ENCODE data around the gene NCSTN. TPM values are rescaled to one million over a fixed set of nuclear protein-coding genes. Genes with fewer than 3 reads are reported as not detected.

Gene NCSTN
- total RNA-seq, 1 experiment from 2014 or later = 144 TPM

DNA sequence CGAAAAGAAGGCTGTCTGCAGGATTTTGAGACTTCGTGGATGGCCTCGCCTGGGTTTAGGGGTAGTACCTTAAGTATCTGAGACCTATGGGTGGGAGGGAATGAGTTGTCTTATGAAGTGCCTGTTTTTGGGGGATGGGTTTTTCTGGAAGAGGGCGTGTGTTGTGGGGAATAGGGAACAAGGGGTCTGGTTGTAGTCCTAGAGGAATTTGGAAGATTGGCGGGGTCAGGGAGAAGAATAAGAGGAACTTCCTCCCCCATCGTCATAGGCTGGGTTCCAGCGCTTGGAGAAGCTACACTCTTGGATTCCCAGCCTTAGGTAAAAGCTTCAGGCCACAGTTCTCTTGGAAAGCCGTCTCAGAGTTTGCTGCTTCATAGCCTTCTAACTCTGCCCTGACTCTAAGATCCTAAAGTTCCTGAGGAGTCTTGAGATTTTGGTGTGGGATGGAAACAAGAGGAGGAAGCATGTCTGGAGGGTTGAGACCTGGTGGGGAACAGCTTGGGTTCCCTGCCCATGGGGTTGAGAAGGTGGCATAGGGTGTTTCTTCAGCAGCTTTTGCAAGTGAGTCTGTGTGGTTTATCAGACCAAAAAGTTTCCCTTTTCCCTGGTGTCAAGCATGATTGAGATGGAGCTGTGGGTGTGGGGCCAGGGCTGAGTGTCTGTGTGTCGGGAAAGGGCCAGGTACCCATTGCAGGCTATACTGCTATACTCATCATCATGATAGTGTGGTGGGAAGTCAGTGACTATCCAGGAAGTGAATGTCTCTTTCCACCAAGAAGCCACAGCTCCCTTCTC lies 59.0 kb downstream of the NCSTN start:
- no peak for DNase-seq (ENCODE audit: extremely low read depth, low read depth)

DNA sequence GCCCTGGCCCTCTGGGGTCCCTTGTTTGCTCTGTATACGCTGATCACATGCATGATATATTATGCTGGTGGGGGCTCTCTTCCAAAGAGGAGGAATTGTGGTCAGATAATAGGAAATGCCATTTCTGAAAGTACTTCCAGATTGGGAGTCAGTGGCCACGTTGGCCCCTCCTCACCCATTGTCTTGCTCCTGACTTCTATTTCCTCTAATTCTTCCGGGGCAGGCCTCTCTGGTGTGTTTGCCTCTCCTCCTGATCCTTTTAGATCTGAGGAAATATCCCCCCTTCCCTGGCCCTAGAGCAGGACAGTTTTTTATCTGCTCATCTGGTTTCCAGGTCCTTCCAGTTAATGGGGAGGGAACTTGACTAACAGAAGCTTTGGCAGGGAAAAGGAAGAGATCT lies 60.1 kb downstream of the NCSTN start:
- no peak for DNase-seq (ENCODE audit: extremely low read depth, low read depth)

DNA sequence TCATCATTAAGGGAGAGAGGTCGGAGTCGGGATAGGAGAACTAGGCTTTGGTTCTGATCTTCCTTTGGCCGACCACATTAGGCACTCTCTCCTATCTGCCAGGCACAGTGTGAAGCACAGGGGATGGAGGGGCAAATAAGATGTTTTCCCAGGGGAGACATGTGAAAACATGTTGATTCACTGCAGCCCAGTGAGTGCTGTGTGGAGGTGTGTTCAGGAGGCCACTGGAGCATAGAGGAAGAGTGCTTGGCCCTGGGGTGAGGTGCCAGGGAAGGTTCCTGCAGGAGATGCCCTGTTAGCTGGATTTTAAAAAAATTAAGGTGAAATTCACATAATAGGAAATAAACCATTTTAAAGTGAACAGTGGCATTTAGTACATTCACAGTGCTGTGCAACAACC lies 60.9 kb downstream of the NCSTN start:
- no peak for DNase-seq (ENCODE audit: extremely low read depth, low read depth)

DNA sequence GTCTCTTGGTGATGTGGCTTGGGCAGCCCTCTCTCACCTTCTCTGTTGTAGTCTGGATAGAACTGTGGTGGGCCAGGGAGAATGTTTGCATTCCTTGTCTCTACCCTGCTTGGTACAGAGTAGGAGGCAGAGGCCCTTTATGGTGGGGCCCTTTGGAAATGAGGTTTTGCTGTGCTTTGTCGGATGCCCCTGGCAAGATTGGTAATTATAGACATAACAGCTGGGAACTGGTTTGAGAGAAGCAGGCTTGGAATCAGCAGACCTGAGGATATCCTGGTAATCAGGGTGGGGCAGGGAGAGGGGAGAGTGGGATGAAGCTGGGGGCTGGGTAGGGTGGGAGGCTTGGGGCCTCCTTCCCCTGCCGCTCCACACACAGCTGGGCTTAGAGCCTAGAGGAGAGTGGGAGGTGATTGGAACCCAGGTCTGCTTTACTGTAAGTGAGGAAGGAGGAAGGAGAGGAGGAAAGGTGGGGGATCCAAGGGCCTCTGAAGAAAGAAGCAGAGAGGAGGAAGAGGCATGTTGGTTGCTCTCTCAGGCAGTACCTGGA lies 62.2 kb downstream of the NCSTN start:
- no peak for DNase-seq (ENCODE audit: extremely low read depth, low read depth)

DNA sequence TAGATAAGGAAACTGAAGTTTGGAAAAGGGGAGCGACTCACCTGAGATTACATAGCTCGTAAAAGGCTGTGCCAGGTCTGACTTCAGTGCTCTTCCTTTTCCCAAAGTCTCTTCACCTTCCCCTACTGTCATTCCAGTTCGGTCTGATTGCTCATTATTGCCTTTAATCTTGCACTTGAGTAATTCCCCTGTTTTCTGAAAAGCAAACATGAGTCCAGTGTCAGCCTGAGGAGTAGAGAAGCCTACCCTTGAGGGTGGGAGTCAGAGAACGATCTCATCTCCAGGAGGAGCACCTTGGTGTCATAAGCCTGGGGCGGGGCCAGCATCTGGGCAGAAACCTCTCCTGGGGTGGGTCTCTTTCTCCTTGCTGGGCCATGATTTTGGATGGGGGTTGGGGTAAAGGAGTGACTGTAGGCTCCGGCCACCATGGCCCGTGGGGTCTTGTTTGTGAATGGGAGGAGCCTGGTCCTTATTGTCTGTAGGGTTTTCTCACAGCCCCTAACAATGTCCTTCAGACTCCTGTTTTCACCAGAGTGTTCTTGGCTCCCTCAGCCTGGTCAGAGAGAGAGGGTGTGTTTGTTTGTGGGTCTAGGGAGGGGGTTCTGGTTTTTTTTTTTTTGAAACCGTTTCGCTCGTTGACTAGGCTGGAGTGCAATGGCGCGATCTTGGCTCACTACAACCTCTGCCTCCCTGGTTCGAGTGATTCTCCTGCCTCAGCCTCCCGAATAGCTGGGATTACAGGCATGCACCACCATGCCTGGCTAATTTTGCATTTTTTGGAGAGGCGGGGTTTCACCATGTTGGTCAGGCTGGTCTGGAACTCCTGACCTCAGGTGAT lies 63.2 kb downstream of the NCSTN start:
- no peak for DNase-seq (ENCODE audit: extremely low read depth, low read depth)

DNA sequence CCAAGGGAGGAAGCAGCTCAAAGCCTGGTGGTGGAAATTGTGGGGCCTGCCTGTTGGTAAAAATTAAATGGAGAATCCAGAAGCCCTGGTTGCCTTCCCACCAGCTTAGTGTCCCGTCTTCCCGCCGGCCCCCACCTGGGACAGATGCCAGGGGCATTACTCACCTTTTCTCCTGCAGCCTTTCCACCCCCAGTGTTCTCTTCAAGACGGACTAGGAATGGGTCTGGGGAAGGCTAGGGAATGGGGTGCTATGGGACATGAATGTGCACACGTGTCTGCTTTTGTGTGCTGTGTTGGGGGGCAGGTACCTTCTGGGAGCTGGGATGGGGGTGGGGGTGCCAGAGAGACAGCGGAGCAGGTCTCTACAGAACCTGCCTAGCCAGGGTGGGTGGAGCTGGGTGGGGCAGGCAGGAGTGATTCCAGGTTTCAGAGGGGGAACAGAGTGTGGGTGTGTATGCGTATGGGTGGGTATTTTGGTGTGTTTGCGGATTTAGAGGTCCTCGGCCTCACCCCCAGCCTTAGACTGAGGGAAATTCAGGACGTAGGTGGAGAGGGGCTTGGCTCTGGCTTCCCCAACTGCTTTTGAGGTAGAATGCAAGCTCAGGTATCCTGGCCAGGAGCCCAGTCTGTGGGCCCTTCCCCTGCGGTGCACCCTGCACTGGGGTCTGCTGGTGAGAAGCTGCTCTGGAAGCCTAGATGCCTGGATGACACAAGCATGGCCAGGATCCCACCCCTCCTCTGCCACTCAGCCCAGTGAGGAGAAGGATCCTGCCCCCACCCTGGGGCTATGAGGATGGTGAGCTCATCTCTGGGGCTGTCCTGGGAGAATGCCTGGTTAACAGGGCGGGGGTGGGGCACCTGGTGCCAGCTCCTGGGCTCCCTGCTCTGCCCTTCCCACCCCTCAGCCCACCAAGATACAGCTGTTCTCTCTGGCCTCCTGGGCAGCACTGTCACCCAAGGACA lies 64.9 kb downstream of the NCSTN start:
- no peak for DNase-seq (ENCODE audit: extremely low read depth, low read depth)

Small RNA genes within 50 kb of the gene (small RNA-seq; reads per million reads assigned to genes)
- gene RF00019 (0 reads per million in 2 experiments), gene RNU4-42P (0.12 to 0.18 reads per million in 2 experiments)

Other genes starting within 250 kb of the NCSTN start
- gene IGSF8, start 244.8 kb upstream of the NCSTN start, total RNA-seq (2014; rRNA removed; shearing (Covaris generic)) = 22.4 and 23.1 TPM in 2 replicates
- gene ATP1A2, start 227.6 kb upstream of the NCSTN start, total RNA-seq (2014; rRNA removed; shearing (Covaris generic)) = 0.07 and 0.12 TPM in 2 replicates
- not detected in 2 replicates for gene ATP1A4, start 191.8 kb upstream of the NCSTN start, total RNA-seq (2014; rRNA removed; shearing (Covaris generic))
- not detected in 2 replicates for gene CASQ1, start 152.8 kb upstream of the NCSTN start, total RNA-seq (2014; rRNA removed; shearing (Covaris generic))
- 57.5 and 63.5 TPM in 2 replicates for gene PEA15, start 138.0 kb upstream of the NCSTN start, total RNA-seq (2014; rRNA removed; shearing (Covaris generic))
- gene DCAF8, start 80.8 kb upstream of the NCSTN start, total RNA-seq (2014; rRNA removed; shearing (Covaris generic)) = 90.9 and 125 TPM in 2 replicates
- 52.1 and 53.6 TPM in 2 replicates for gene PEX19, start 58.2 kb upstream of the NCSTN start, total RNA-seq (2014; rRNA removed; shearing (Covaris generic))
- gene COPA, start 133 bp upstream of the NCSTN start, total RNA-seq (2014; rRNA removed; shearing (Covaris generic)) = 163 and 184 TPM in 2 replicates
- gene NHLH1, start 23.7 kb downstream of the NCSTN start, total RNA-seq (2014; rRNA removed; shearing (Covaris generic)) = 0.27 TPM in 1 of 2 replicates, not detected in the other
- 0.02 TPM in 1 of 2 replicates, not detected in the other for gene VANGL2, start 57.2 kb downstream of the NCSTN start, total RNA-seq (2014; rRNA removed; shearing (Covaris generic))
- not detected in 2 replicates for gene SLAMF6, start 179.9 kb downstream of the NCSTN start, total RNA-seq (2014; rRNA removed; shearing (Covaris generic))
- gene CD84, start 236.1 kb downstream of the NCSTN start, total RNA-seq (2014; rRNA removed; shearing (Covaris generic)) = not detected in 2 replicates